Measurements from ENCODE around the gene GREM2.
A peak's percentile ranks its signal among the peaks of the same experiment; 100 is the strongest.

The GREM2 gene

DNA sequence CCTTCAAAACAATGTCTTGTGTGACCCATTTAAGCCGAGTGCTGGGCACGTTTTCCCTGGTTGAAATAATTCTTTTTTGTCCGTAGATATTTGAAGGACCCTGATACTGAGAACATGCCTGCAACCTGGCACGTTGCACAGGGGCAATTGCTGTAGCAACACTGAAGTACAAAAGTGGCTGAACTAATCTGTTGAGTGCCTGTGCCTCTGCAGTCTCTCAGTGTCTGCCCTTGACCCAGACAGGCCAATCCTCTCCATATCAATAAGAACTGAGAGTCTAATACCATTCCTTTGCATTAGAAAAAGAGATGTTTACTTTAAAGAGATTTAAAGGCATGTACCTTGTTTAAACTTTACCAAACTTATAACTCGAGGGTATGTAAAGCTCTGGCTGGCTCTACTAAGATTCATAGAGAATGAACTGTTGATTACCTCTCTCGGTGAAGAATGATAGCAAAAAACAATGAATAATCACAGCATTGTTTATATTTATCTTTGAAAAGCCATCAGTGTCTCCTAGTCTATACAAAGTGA is 2.4 kb downstream of the GREM2 start:
- DNase-seq: no peak

DNA sequence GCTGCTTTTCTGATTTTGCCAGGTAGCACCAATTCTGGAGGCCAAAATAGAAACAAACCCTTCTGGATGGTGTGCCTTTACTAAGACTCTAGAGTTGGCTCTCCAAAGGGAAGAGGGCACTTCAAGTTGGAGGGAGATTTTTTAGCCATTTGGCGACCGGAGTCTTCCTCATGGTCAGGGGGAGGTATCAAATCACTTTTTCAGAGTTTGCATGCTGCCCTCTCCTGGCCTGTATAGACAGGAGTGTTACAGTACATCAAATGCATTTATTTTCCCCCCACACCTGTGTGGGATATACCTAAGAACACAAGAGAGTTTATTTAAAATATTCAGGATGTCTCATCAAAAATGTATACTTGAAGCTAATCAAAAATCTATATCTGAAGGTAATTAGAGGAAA is 3.2 kb downstream of the GREM2 start:
- no peak for DNase-seq

DNA sequence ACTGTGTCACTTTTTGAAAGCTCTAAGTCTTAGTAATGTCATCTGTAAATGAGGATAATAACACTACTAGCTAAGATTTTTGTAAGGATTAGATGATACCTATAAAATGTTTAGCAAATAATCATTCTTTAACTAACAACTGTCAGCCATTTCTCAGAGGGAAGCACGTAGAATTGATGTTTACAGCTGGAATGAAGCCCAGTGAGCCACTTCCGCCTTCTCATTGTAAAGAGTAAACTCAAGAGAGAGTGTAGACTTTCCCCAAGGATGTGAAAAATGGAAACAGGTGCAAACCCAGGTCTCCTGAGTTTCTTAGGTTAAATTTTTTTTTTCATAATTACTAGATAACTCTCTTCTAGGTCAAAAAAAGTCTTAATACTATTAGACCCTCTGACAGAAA is 4.9 kb downstream of the GREM2 start:
- DNase-seq: no peak

DNA sequence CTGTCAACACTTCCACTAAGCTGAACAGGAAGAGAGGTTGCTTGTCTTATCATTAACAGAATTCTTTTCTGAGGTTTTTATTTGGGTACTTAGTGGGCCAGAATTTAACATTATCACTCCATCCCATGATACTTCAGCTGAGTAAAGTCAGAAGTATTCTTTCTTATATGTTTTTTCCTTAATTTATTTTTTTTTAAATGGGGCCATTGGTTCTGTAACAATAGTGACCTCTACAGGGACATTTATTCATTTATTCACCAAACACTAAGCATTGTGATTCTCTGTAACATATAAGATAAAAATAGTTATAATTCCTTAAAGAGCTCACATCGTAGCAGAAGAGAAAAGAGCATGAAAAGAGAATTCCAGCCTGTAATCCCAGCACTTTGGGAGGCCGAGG is 9.8 kb downstream of the GREM2 start:
- DNase-seq: no peak

DNA sequence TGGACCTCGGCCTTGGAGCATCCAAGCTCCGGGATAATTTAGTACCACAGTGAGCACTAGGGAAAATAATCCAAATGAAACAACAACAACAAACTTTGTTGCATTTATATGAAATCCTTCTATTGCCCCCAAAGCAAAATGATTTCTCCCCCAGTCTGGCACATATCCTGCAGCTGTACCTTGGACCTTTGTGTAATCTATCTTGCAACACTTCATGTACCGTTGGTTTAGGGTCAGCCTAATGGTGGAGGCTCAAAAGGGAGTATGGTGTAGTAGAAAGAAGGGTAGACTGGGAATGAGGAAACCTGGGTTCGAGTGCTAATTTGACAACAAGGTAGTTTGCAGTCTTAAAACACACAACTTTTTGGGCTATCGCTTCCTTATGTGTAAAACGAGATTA is 12.1 kb downstream of the GREM2 start:
- DNase-seq: no peak

DNA sequence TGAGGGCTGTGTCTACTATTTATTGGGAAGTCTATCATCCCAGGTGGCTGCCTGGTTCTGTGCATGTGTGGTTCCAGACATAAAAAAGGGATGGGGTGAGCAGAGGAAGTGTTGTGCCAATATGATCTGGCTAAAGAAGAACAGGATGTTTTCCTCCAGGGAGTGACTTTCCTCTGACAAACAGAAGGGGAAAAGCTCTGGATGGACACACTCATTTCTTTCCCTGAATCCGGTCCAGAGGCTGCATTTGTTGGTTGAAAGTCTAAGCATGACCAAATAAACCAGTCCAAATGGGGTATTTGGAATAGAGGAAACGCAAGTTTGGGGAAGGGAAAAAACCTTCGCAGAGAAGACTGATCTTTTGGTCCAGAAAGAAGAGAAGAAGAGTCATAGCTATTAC is 12.7 kb downstream of the GREM2 start:
- DNase-seq: no peak

DNA sequence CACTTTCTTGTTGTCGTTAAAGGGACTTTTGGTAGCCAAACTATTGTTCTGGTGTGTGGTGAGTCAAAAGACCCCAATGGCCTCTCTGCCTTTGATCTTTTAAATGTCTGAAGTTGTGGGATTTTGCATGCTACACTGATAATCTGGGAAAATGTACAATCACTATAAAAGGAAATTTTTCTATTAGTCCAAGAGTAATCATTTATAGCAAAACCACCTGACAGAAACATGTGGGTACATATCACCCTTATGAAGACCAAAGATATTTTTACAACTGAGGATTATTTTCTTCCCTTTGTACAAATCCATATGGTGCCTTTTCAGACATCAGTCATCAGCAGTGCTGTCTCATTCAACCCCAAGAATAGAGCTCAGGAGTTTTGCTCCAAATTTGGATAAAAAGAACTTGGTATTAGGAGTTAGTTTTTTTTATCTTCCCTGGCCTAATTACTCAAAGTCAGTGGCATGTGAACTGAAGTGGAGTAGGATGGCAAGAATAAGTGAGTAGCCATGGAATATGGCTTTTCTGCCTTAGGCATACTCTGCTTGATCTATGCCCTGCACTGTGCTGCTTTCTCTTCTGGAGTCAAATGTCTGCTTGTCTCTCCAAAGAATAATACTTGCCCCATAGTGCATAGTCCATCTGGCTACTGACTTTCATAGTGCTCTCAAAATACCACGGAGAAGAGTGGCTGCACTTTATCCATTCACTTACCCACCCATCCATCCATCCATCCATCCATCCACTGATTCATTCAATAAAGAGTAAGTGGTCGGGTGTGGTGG is 13.5 kb downstream of the GREM2 start:
- DNase-seq: no peak

DNA sequence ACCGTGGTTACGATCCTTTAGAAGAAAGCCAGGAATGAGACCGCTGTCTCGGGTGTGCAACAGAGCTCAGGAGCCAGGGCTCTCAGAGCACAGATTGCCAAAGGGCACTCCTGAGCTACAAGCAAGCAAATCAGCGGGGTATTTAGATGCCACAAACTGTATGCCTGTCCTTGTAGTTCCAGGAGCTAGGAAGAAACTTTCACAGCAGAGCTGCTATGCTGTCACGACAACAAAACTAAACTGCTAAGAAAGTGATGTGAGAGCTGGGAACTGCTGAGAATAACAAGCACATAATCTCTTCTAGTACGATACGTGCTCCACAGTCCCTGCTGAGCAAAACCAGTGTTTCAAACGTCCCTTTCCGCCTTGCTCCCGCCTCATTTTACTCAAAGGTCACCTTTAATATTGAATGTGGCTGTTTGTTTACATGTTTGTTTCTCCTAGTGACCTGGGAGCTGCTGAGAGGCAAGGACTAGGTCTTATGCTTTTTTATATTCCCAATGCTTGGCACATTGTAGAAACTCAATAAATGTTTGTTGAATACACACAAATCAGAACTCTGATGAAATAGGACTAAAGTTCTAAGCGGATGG is 14.7 kb downstream of the GREM2 start:
- no peak for DNase-seq

DNA sequence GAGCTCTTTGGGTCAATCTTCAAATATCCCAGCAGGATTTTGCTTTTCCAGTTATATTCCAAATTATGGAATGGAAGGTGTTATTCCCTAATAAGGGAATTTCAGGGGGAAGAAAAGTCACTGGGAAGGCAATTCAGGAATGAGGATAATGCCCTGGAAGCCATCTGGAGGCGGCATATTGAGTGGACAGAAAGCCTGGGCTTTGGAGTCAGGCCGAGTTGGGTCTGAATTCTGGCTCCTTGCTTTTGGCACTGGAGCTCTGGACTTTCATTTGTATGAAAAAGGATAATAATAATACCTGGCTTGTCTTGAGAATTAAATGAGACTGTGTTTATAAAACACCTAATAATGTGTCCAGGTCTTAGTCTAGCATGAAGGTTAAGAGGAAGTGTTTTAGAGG is 16.5 kb downstream of the GREM2 start:
- DNase-seq: no peak

DNA sequence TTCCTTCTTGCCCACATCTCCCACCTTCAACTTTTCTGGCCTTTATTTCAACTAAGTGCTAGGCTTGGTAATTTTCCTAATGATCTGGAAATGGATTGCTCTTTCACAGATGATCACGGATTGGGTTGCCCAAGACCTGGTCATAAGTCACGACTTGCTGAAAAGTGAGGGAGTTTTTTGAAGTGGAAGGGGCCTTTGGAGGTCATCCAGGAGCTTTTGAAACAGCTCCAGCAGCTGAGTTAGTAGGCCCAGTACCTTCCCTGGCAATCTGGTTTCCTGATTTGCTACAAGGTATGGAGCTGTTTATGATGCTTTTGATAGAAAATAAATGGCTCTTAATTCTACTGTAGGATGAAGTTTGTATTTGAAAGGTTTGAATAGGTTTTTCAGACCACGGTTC is 20.4 kb downstream of the GREM2 start:
- DNase-seq: no peak

DNA sequence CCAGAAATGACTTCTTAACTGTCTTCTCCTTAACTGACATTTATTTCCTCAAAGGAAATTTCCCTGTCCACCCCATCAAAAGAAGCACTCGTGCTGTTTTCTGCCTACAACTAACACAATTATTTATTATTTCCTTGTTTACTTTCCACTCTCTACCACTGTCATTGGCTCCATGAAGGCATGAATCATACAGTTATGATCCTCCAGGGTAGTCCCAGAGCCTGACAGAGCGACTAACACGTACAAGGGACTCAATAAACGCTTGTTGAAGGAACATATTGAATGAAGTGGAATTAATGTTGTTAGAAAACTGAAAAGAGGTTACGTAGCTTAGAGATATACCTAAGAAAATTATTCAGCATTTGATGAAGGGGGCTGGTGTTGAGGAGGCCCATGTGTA is 20.9 kb downstream of the GREM2 start:
- no peak for DNase-seq

DNA sequence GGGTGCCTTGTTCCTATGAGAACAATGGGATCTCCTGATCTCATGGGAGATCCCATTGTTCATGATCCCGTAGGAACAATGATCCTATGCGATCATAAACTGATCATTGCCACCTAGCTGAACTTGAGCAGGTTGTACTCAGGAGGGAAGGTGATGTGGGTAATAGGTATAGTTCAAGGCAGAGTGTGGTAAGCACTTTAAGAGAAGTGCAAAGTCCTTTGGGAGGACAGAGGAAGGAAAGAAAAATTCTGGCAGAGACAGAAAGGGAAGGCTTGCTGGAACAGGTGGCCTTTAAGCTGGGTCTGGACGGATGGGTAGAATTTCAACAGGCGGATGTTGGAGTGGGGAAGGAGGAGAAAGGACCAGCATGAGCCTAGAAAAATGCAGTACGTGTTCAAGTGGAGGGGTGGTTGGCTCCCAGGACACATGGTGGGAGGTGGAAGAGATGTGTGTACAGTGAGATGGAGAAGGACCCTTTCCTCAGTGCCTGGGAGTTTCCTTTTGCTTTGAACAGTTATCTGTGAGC is 22.3 kb downstream of the GREM2 start:
- no peak for DNase-seq

DNA sequence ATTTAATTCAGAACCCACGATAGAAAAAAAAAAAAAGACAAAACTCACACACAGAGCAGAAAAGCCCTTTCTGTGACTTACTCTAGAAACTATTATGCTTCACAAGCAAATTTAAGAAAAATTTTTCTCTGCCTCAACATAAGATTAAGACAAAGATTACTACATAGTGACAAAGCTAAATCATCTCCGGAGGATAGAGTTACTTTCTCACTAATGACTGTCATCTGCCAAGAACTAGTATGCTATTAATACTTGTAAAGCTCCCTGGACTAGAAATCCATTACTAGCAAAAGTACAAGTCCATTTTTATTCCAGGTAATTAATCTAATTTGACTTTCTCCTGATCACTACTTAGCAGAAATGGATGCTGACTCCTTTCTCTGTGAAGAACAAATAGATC is 25.9 kb downstream of the GREM2 start:
- no peak for DNase-seq

DNA sequence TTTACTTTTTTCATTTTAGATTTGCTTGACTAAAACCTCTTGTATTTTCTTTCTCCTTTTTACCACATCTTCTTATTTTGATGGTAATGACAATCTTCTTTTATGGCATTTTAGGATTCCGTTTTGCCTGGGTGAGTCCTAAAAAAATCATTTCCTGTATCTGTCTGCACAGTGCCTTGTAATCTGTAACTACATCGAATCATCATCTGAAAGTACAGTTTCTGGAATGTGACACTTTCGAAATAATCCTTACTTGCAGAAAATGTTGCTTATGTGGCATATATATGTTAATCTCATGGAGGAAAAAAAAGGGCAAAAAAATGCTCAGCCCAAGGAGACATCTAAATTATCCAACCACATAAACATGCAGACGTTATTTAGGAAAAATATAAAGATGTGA is 29.0 kb downstream of the GREM2 start:
- DNase-seq: no peak

DNA sequence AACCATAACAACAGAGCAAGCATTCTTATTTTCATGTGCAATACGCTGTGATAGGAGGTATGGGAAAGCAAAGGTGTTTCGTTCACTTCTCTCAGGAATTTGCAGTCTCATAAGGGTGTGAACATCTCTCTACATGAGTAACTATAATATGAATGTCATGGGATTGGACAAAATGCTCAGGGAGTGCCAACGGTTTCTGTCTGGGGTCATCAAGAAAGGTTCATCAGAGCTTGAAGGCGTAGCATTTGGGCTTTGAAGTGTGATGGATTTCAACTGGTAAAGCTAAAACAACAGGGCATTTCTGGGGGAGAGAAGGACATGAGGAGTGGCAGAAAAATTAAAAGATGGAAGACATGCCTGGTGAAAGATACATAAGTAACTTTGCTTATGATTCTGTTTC is 32.4 kb downstream of the GREM2 start:
- DNase-seq: no peak

DNA sequence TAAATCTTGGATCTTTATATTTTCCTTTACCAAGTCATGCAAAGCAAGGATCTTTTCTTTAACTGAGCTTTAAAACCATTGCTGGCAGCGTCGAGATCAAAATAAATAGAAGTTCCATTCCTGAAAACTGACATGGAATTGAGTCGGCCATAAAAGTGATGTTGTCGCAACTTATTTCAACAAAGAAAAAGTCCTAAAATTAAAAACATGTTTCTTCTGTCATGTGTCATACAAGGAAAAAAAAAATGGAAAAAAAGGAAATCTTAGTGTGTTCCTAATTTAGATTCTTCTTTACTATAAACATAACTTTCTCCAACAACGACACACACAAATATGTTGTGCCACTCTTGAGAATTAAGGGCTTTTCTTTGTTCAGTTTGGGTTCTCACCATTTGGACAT is 34.9 kb downstream of the GREM2 start:
- no peak for DNase-seq

DNA sequence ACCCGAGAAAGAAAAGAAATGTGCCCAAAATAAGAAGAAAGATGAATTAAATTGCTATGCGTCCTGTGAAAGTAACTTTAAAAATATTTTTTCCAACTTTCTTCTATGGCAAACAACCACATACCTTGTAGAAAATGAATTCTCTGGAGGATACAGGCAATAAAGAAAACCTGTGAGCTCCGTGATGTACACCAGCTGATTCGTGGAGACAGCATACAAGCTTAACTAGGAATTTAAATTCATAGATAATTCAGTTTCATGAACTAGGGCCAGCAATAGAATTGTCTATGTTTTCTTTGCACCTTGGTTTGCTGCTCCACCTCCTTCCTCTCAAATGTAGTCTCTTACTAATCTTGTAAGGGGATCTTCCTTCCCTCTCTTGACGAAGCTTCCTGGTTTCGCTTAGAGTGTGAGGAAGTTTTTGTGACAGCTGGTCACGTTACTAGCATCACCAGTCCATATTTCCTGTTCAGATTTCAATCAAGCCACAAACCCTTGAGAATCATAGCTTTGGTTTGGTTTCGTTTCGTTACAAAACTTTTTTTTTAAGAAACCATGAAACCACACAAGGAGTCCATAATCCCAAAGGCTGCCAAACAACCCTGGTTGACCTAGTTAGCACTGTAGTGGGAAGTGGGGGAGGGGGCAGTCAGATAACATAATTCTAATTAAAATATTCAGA is 35.8 kb downstream of the GREM2 start:
- peak; percentile 2 for DNase-seq

DNA sequence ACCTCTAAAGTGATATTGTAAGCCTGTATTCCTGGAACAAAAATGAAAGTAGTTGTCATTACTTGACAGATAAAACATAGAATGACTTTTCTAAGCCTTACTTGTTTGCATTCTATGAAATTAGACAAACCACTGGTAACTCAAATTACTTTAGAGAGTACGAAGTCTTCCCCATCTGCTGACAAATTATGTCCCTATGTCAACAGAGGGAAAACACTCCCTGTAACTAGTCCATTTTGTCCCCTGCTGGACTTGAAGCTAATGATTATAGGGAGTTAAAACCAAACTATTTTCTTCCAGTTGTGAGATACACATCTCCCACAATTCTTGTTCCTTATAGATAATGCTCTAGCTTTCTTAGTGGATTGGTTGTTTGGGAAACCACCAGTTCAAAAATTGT is 39.6 kb downstream of the GREM2 start:
- DNase-seq: no peak

DNA sequence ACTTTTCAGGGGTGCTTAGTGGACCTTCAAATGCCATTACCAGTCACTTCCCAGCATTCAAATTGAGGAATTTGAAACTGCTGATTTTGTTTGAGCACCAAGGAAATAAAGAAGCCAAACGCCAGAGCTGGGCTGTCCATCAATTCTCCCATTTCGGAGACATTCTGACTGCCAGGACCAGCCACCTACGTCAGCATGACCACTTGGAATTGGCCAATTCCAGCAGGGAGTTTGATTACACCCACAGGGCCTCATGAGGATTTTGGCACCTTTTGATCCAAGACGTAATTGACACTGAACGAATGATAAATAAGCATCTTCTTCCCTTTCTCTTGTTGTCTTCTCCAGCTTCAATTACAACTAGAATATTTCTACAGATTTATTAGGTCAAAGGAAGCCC is 40.2 kb downstream of the GREM2 start:
- no peak for DNase-seq

DNA sequence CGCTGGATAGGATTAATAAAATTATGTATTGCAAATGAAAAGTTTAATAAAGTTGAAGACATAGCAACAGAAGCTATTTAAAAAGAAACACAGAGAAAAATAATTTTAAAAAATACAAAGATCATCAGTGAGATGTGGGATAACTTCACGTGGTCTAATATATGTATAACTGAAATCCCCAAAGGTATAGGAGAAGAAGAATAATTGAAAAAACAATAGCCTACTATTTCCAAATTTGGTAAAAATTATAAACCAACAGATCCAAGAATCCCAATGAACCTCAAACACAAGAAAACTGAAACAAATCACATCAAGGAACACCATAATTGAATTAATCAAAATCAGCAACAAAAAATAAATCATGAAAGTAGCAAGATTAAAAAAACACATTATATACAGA is 44.9 kb downstream of the GREM2 start:
- DNase-seq: no peak

DNA sequence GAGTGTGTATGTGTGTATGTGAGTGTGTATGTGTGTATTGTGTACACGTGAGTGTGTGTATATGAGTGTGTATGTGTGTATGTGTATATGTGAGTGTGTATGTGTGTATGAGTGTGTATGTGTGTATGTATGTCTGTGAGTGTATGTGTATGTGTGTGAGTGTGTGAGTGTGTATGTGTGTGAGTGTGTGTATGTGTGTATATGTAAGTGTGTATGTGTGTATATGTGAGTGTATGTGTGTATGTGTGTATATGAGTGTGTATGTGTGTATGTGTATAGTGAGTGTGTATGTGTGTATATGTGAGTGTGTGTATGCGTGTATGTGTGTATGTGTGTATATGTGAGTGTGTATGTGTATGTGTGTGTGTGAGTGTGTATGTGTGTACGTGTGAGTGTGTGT is 49.2 kb downstream of the GREM2 start:
- no peak for DNase-seq

DNA sequence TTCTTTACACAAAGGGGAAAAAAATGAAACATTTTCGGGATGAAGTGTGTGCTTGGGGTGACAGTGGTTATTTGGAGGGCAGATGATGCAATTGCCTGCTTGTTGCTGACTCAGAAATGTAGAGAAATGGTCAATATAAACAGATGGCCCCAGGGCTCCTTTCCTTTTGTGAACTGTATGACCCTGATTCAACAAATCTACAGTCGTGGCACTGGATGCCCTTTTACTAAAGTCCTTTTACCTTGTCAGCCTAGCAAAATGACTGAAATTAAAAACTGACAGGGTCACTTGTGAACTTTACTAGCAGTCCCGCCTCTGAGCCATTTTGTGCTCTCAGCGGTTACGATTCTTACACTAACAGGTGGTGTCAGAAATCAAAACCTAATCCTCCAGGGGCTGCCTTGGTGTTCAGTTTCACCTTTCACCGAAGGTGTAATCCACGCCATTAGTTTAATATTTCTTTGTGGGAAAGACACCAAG is 49.8 kb downstream of the GREM2 start:
- no peak for DNase-seq

DNA sequence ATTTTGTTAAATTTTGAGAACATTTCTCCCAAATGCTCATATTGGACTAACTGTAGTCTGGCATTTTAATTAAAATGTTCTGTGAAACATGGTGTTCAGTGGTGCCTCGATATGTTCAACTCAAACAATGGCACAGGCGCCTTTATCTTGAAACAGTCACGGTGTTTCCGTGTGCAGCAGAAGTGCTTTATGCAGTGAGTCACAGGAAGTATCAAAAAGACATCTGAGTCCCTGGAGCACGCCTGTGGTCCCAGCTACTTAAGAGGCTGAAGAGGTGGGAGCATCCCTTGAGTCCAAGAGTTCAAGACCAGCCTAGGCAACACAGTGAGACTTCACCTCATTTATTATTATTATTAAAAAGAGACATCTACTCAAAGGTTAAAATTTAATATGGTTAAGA is 52.2 kb downstream of the GREM2 start:
- DNase-seq: no peak

DNA sequence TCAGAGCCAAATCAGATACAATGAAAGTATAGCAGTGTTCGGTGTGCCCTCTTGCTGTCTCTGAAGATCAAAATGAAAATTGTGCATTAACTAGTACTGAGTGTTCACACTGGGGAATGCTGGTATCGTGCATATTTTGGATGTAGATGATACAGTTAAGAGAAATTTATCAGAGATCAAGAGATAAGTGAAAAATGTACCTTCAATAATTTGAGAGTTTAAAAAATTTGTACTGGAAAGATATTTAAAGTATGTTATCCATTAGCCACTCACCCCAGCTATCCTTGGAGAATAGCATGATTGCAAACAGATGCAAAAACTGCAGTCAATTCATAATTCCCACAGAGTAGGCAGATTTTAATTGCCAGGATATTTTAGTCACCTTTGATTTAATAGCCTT is 56.4 kb downstream of the GREM2 start:
- DNase-seq: no peak
